ENCODE data around the gene PKN2. TPM values are rescaled to one million over a fixed set of nuclear protein-coding genes. Genes with fewer than 3 reads are reported as not detected.

The PKN2 gene
- total RNA-seq, 2 donors from 2014 or later: 64.6 to 71.1 TPM

- peaks cover 11% of the 10 kb centered on the region for H3K36me3 Mint-ChIP-seq (ENCODE audit: low read depth)
- no peaks in the 10 kb centered on the region for H3K9me3 Mint-ChIP-seq
- no peaks in the 10 kb centered on the region for H3K27me3 ChIP-seq (ENCODE audit: control insufficient read depth, insufficient read depth, low read length, poor library complexity, severe bottlenecking)
- no peak for DNase-seq
- no peaks in the 10 kb centered on the region for H3K9me3 ChIP-seq (ENCODE audit: control insufficient read depth, low read length)
- no peak overlapping the region for H3K9ac ChIP-seq (ENCODE audit: extremely low read depth, low read length, poor library complexity, severe bottlenecking)
- H3K4me3 Mint-ChIP-seq: no peak overlapping the region
- no peaks in the 10 kb centered on the region for H3K4me1 ChIP-seq (ENCODE audit: control insufficient read depth, insufficient read depth, low read length)
- H3K27ac ChIP-seq (ENCODE audit: low read depth, low read length): no peak overlapping the region
- H3K4me3 ChIP-seq (ENCODE audit: low read length): no peak overlapping the region
- no peak for TF ChIP-seq CTCF (conservative IDR thresholded peaks at IDR 0.05)
- H3K27ac Mint-ChIP-seq: no peak overlapping the region
- peaks cover 1% of the 10 kb centered on the region for H3K4me1 Mint-ChIP-seq
- H3K36me3 ChIP-seq (ENCODE audit: control insufficient read depth, insufficient read depth, low read length): peaks cover 5% of the 10 kb centered on the region
- H3K27me3 Mint-ChIP-seq (ENCODE audit: insufficient read depth): no peaks in the 10 kb centered on the region
- WGBS, 2 experiments (ENCODE audit: insufficient coverage in 1 of 2, insufficient read length in 1 of 2): 74 to 94% methylated on average over 3 to 5 of the region's 5 CpGs
Observed at GRCh38 chr1:88873737-88874349, 189.8 kb downstream of the PKN2 start.

- Mint-ChIP-seq H3K27ac (no peak overlapping the region), H3K4me1 (peaks cover 1% of the 10 kb centered on the region), H3K36me3 (ENCODE audit: low read depth) (peaks cover 13% of the 10 kb centered on the region), H3K27me3 (ENCODE audit: insufficient read depth) (no peaks in the 10 kb centered on the region), H3K9me3 (no peaks in the 10 kb centered on the region), H3K4me3 (no peak overlapping the region)
- Histone ChIP-seq H3K4me3 (ENCODE audit: low read length) (no peak overlapping the region), H3K4me1 (ENCODE audit: control insufficient read depth, insufficient read depth, low read length) (no peaks in the 10 kb centered on the region), H3K9me3 (ENCODE audit: control insufficient read depth, low read length) (no peaks in the 10 kb centered on the region), H3K27ac (ENCODE audit: low read depth, low read length) (no peak overlapping the region), H3K27me3 (ENCODE audit: control insufficient read depth, insufficient read depth, low read length, poor library complexity, severe bottlenecking) (no peaks in the 10 kb centered on the region), H3K36me3 (ENCODE audit: control insufficient read depth, insufficient read depth, low read length) (peaks cover 5% of the 10 kb centered on the region), H3K9ac (ENCODE audit: extremely low read depth, low read length, poor library complexity, severe bottlenecking) (no peak overlapping the region)
- DNase-seq: no peak
- 90 to 94% methylated on average over 3 to 4 of the region's 4 CpGs for WGBS, 2 experiments (ENCODE audit: insufficient coverage in 1 of 2, insufficient read length in 1 of 2)
- TF ChIP-seq CTCF (conservative IDR thresholded peaks at IDR 0.05): no peak
Observed at GRCh38 chr1:88875595-88875994, 191.5 kb downstream of the PKN2 start.

GRCh38 chr1:88876573-88877365 is 192.7 kb downstream of the PKN2 start:
- no peaks in the 10 kb centered on the region for H3K27me3 ChIP-seq (ENCODE audit: control insufficient read depth, insufficient read depth, low read length, poor library complexity, severe bottlenecking)
- H3K4me3 ChIP-seq (ENCODE audit: low read length): no peak overlapping the region
- no peak for TF ChIP-seq CTCF (conservative IDR thresholded peaks at IDR 0.05)
- H3K4me1 Mint-ChIP-seq: peaks cover 1% of the 10 kb centered on the region
- no peaks in the 10 kb centered on the region for H3K9me3 ChIP-seq (ENCODE audit: control insufficient read depth, low read length)
- H3K9me3 Mint-ChIP-seq: no peaks in the 10 kb centered on the region
- no peaks in the 10 kb centered on the region for H3K27me3 Mint-ChIP-seq (ENCODE audit: insufficient read depth)
- H3K9ac ChIP-seq (ENCODE audit: extremely low read depth, low read length, poor library complexity, severe bottlenecking): no peak overlapping the region
- no peak overlapping the region for H3K27ac Mint-ChIP-seq
- H3K36me3 Mint-ChIP-seq (ENCODE audit: low read depth): peaks cover 11% of the 10 kb centered on the region
- no peaks in the 10 kb centered on the region for H3K4me1 ChIP-seq (ENCODE audit: control insufficient read depth, insufficient read depth, low read length)
- peaks cover 12% of the 10 kb centered on the region for H3K36me3 ChIP-seq (ENCODE audit: control insufficient read depth, insufficient read depth, low read length)
- H3K27ac ChIP-seq (ENCODE audit: low read depth, low read length): no peak overlapping the region
- no peak for DNase-seq
- WGBS, 2 experiments (ENCODE audit: insufficient coverage in 1 of 2, insufficient read length in 1 of 2): 96 to 100% methylated on average over 2 to 3 of the region's 5 CpGs
- no peak overlapping the region for H3K4me3 Mint-ChIP-seq
